Measurements from ENCODE around the gene SMCR8. TPM values are rescaled to one million over a fixed set of nuclear protein-coding genes. Genes with fewer than 3 reads are reported as not detected.
A peak's percentile ranks its signal among the peaks of the same experiment; 100 is the strongest.

SMCR8 gene
- total and polyA plus RNA-seq, 9 of the 15 experiments (the other 6 are each of a cell fraction or from before 2014, with no cell fraction given): 0.25 to 8.8 (median 4.9) TPM

- TF ChIP-seq REST (IDR thresholded peaks at IDR 0.05; ENCODE audit: borderline replicate concordance) (peak; percentile 62; the same call in 1 of the 2 replicates), REST (CRISPR knock-in tag; IDR thresholded peaks at IDR 0.05; ENCODE audit: low read depth) (no peak)
Observed at GRCh38 chr17:18319604-18320256, 4.6 kb downstream of the SMCR8 start (continued).

Measured in K562 (cell line).